Stimulated activated CD8-positive, alpha-beta memory T cell treated with anti-CD3 and anti-CD28 coated beads, Interleukin-7, amount 100 ng/mL, for 48 hours (primary cell): Measurements from ENCODE around the gene PNPLA2.
A peak's percentile ranks its signal among the peaks of the same experiment; 100 is the strongest.

Experiments used
- DNase-seq, 2 donors: peaks; one replicate each; pipeline ENCODE4 v3.0.0-alpha.2; 2020; ENCODE audit warnings: low read depth in 1 of 2; ENCODE audit errors: extremely low read depth in 1 of 2

PNPLA2 gene

GRCh38 chr11:783581-784015 is 35.1 kb upstream of the PNPLA2 start:
- DNase-seq, result no peak

- DNase-seq, result no peak
Observed at GRCh38 chr11:786235-787083, 32.3 kb upstream of the PNPLA2 start.

GRCh38 chr11:787084-787675 is 31.5 kb upstream of the PNPLA2 start:
- DNase-seq, result no peak

- DNase-seq, result no peak
Observed at GRCh38 chr11:788009-788640, 30.6 kb upstream of the PNPLA2 start.

- DNase-seq, result no peak
Observed at GRCh38 chr11:788953-789940, 29.5 kb upstream of the PNPLA2 start.

- DNase-seq, result no peak
Observed at GRCh38 chr11:789943-790342, 28.8 kb upstream of the PNPLA2 start, which contains the start of gene CEND1. Gene CEND1 (minus strand): TSS chr11:790090. CDS start chr11:788576, 1,514 bp downstream.

- DNase-seq, result no peak
Observed at GRCh38 chr11:790721-791564, 27.8 kb upstream of the PNPLA2 start.

- no peak for DNase-seq
Observed at GRCh38 chr11:791658-792534, 26.8 kb upstream of the PNPLA2 start.

- no peak for DNase-seq
Observed at GRCh38 chr11:792535-792821, 26.2 kb upstream of the PNPLA2 start.

GRCh38 chr11:792873-793272 is 25.8 kb upstream of the PNPLA2 start:
- DNase-seq, result no peak

GRCh38 chr11:793556-793955 is 25.2 kb upstream of the PNPLA2 start:
- DNase-seq, result no peak

GRCh38 chr11:794013-794765 is 24.5 kb upstream of the PNPLA2 start:
- no peak for DNase-seq

- no peak for DNase-seq
Observed at GRCh38 chr11:794766-795633, 23.7 kb upstream of the PNPLA2 start.

- DNase-seq, result peak; percentile 75 to 89
Observed at GRCh38 chr11:795634-796564, 22.8 kb upstream of the PNPLA2 start.

- no peak for DNase-seq
Observed at GRCh38 chr11:796565-797295, 22.0 kb upstream of the PNPLA2 start.
